Activated T-cell treated with anti-CD3 and anti-CD28 coated beads for 48 hours (primary cell): ENCODE results near the gene DHTKD1.

Experiments
- DNase-seq: peaks from one replicate; pipeline ENCODE4 v3.0.0-alpha.2; 2020; ENCODE audit warnings: low read depth

The DHTKD1 gene, protein sequence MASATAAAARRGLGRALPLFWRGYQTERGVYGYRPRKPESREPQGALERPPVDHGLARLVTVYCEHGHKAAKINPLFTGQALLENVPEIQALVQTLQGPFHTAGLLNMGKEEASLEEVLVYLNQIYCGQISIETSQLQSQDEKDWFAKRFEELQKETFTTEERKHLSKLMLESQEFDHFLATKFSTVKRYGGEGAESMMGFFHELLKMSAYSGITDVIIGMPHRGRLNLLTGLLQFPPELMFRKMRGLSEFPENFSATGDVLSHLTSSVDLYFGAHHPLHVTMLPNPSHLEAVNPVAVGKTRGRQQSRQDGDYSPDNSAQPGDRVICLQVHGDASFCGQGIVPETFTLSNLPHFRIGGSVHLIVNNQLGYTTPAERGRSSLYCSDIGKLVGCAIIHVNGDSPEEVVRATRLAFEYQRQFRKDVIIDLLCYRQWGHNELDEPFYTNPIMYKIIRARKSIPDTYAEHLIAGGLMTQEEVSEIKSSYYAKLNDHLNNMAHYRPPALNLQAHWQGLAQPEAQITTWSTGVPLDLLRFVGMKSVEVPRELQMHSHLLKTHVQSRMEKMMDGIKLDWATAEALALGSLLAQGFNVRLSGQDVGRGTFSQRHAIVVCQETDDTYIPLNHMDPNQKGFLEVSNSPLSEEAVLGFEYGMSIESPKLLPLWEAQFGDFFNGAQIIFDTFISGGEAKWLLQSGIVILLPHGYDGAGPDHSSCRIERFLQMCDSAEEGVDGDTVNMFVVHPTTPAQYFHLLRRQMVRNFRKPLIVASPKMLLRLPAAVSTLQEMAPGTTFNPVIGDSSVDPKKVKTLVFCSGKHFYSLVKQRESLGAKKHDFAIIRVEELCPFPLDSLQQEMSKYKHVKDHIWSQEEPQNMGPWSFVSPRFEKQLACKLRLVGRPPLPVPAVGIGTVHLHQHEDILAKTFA

GRCh38 chr10:12068449-12069269, at the start of gene DHTKD1:
Gene DHTKD1 (plus strand): TSS chr10:12068954. CDS start chr10:12069034, 80 bp downstream.
- peak; percentile 100 for DNase-seq

DNA sequence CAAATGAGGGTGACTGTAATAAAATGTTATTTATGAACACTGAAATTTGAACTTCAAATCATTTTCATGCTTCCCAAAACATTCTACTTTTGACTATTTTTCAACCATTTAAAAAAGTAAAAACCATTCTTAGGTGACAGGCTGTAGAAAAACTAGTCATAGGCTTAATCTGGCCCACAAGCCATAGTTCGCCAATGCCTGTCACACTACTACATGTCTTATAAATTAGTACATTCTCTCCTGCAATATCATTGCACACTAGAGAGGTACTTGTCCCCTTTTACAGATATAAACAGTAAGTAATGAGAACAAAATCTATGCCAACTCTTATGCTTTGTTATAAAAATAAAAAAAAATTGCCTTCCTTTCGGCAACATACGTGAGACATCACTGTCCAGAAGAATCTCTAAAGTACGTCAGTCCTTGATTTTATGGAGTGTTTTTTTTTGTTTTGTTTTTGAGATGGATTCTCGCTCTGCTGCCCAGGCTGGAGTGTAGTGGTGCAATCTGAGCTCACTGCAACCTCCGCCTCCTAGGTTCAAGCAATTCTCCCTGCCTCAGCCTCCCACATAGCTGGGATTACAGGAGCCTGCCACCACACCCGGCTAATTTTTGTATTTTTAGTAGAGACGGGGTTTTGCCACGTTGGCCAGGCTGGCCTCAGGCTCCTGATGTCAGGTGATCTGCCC, 49.3 kb upstream of the DHTKD1 start:
- DNase-seq = no peak

DNA sequence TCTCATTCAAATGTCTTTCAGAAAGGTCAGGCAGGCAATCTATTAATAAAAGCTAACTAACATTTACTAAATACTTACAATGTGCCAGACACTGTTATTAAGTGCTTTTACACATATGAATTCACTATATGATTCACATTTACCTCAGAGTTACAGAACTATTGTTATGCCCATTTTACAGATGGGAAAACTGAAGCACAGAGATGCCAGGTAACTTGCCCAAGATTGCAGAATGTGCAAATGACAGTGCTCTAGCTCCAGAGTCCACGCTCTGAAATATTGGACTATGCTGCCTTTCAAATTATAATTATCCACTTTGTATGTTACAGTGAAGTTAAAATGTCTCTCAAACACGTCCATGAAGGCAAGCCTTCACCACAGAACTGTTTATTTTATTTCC, 48.2 kb upstream of the DHTKD1 start:
- DNase-seq = no peak

- DNase-seq = no peak
Observed at GRCh38 chr10:12022580-12023257, 46.0 kb upstream of the DHTKD1 start.

DNA sequence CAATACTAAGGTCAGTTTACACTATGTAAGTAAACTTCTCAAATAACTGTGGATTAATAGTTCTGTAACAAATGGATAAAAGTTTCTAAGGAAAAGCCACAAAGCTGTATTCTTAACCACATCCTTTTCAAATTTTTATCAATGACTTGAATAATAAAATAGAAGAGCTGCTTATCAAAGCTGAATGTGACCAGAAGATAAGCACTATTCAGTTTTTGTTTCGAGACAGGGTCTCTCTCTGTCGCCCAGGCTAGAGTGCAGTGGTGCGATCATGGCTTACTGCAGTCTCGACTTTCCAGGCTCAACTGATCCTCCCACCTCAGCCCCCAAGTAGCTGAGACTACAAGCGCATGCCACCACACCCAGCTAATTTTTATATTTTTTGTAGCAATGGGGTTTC, 43.2 kb upstream of the DHTKD1 start:
- DNase-seq = no peak

- DNase-seq = no peak
Observed at GRCh38 chr10:12027539-12027938, 41.2 kb upstream of the DHTKD1 start.

DNA sequence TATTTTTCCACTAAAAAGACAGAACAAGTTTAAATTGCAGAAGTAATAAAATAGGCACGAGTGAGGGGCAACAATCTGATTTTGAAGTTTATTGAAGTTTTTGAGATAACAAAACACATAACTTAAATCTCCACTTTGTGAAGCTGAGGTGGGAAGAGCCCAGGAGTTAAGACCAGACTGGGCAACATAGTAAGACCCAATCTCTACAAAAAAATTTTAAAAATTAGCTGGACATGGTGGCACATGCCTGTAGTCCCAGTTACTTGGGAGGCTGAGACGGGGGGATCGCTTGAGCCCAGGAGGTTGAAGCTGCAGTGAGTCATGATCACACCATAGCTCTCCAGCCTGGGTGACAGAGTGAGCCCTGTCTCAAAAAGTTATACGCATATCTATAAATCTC, 37.4 kb upstream of the DHTKD1 start:
- DNase-seq = no peak

DNA sequence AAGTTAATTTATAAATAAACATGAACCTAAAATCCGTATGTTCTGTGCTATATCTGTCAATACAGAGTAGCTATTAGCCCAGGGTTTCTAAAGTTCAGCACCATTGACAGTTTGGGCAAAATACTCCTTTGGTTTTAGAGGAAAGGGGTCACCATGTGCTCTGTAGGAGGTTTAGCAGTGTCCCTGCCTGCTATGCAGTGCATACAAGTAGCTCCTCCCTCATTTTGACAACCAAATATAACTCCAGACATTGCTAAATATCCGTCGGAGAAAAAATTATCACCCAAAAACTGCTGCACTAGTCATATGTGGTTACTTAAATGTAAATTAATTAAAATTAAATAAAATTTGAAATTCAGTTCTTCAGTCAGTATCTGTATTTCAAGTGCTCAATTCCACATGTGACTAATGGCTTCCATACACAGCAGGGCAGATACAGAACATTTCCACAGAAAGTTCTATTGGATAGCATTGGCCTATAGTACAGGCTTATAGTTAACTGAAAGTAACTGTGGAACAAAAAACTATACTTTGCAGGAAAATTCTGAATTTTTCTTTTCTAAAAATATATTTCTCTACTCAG, 32.6 kb upstream of the DHTKD1 start:
- DNase-seq = no peak

DNA sequence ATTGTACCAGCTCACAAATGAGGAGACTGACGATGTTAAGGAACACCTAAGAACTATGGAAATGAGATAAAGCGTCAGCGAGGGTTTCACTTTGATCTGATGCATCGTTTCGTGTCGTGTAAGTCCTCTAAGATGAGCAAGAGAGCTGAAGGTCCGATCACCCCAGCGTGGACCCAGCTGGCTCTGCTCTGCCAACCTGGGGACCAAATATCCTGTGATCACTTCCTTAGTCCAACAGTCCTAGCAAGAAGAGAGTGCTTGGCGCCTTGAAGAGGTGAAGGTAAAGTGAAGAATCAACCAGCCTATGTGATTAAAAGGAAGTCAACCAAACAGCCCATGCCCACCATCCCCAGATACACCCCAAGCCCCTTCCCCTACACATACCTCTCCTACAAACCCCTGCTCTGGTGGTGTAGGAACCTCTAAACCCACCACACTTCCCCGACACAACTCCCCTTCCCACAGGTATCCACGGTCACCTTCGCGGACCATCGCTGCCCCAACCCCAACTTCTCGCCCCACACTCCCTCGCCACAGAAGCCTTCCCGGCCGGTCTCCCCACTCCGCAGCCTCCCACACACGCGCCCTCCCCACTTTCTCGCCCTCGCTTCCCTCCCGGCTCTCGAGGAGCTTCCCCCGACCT, 26.9 kb upstream of the DHTKD1 start:
- DNase-seq = peak; percentile 33

- peak; percentile 48 for DNase-seq
Observed at GRCh38 chr10:12042409-12042796, 26.4 kb upstream of the DHTKD1 start.

DNA sequence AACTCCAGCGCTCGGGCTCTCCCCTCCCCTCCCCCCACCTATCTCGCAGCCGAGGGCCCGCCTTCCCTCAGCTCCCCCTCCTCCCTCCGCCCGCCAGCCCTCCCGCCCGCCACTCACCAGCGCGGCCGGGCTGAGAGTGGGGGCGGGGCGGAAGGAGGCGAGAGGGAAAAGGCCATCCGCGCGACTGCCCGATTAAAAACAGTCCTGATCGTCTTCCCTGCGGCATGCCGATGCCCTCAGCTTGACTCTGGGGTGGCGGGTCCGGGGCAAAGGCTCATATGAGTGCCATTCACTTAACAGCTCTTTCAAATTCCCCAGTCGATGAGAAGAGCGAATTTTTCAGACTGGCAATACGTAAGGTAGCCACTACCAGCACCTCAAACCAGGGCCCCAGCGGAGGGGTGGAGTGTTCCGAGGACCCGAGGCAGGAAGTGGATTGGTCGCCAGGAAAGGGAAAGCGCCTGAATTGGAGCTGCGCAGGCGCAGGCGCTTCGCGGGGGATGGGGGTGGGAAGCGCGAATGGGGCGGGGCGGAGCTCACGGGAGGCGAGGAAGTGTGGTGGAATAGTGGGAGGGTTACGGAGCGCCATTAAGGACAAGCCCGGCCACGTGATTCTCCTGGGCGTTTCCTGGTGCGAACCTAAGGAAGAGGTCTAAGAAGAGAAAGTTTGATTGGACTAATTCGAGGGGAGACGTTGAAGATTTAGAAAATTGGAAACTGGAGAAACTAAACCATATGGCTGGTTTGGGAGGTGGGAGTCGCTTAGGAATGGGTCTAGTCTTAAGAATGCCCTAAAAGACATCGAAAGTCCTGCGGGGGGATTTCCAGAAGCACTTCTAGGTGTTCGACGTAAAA, 25.7 kb upstream of the DHTKD1 start, which contains the start of gene UPF2:
Gene UPF2, minus strand, starts transcription at position 13 of the 855 bp plus-strand sequence. CDS start 7,386 bp downstream, outside the sequence.
- peak; percentile 98 for DNase-seq

- no peak for DNase-seq
Observed at GRCh38 chr10:12045596-12045995, 23.2 kb upstream of the DHTKD1 start.

DNA sequence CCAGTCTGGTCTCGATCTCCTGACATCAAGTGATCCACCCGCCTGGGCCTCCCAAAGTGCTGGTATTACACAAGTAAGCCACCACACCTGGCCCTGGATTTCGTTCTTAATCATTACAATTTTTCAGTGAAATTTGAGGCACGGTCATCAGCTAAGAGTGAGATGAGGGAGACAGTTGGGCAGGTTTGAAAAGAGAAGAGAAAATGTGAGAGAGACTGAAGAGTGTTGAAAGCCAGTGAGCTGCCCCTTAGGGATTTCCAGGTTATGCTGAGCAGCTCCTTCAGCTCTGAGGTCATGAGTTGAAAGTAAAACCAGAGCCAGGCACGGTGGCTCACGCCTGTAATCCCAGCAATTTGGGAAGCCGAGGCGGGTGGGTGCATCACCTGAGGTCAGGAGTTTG, 20.2 kb upstream of the DHTKD1 start:
- no peak for DNase-seq

- DNase-seq = no peak
Observed at GRCh38 chr10:12050528-12050927, 18.2 kb upstream of the DHTKD1 start.

DNA sequence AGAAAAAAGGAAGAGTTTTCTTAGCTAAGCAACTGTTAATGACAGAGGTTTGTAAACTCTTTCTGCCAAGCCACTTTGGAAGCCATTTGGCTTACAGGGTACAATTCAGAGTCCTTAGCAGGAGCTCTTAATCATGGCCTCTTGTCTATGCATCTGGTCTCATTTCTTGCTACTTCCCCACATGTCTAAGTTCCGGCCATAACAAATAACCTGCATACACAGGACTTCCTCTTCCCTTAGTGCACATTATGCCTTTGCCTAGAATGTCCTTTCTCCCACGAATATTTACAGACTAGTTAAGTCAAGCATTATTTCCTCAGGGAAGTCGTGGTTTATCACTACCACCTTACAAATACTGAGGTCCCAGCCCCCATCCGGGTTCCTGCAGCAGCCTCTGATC, 17.5 kb upstream of the DHTKD1 start:
- DNase-seq = no peak

- DNase-seq = no peak
Observed at GRCh38 chr10:12055732-12056131, 13.0 kb upstream of the DHTKD1 start.

DNA sequence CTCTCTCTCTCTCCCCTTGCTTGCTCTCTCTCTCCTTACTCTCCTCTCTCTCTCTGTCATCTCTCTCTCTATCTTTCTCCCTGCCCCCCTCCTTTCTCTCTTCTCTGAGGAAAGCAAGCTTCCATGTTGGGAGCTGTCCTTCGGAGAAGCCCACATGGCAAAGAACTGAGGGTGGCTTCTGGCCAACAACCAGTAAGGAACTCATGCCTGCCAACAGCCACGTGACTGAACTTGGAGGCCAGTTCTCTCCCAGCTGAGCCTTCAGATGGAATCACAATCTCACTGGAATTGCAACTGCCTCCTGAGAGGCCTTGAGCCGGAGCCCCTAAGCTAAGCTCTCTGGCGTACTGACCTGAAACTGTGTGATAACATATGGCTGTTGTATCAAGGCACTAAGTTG, 12.0 kb upstream of the DHTKD1 start:
- DNase-seq = no peak

GRCh38 chr10:12061124-12061523, 7.6 kb upstream of the DHTKD1 start:
- no peak for DNase-seq
